Fibroblast of skin of right biceps (primary cell): ENCODE results near the gene TRAF3IP1.
A peak's percentile ranks its signal among the peaks of the same experiment; 100 is the strongest.

ENCODE experiments used
- DNase-seq: peaks from one replicate; pipeline ENCODE4 v3.0.0-alpha.2; 2013

The TRAF3IP1 gene

GRCh38 chr2:238413368-238413767, 93.0 kb downstream of the TRAF3IP1 start:
- DNase-seq = no peak

GRCh38 chr2:238415036-238415764, 94.9 kb downstream of the TRAF3IP1 start:
- DNase-seq = no peak

- no peak for DNase-seq
Observed at GRCh38 chr2:238415893-238416292, 95.6 kb downstream of the TRAF3IP1 start.

GRCh38 chr2:238418196-238418998, 98.1 kb downstream of the TRAF3IP1 start:
- no peak for DNase-seq

GRCh38 chr2:238418999-238419546, 98.8 kb downstream of the TRAF3IP1 start:
- peak; percentile 35 for DNase-seq

GRCh38 chr2:238420442-238420841, 100.1 kb downstream of the TRAF3IP1 start:
- DNase-seq = no peak

- DNase-seq = peak; percentile 36
Observed at GRCh38 chr2:238420878-238421694, 100.8 kb downstream of the TRAF3IP1 start.

- no peak for DNase-seq
Observed at GRCh38 chr2:238421695-238422035, 101.3 kb downstream of the TRAF3IP1 start.

- DNase-seq = no peak
Observed at GRCh38 chr2:238422285-238422684, 102.0 kb downstream of the TRAF3IP1 start.

GRCh38 chr2:238422940-238423339, 102.6 kb downstream of the TRAF3IP1 start:
- DNase-seq = no peak

- peak; percentile 54 for DNase-seq
Observed at GRCh38 chr2:238423561-238424312, 103.4 kb downstream of the TRAF3IP1 start.

- DNase-seq = peak; percentile 85
Observed at GRCh38 chr2:238424313-238424700, 104.0 kb downstream of the TRAF3IP1 start.

- DNase-seq = peak; percentile 17
Observed at GRCh38 chr2:238425505-238425978, 105.2 kb downstream of the TRAF3IP1 start.

- DNase-seq = peak; percentile 90
Observed at GRCh38 chr2:238425979-238426567, 105.8 kb downstream of the TRAF3IP1 start.

GRCh38 chr2:238426568-238427434, 106.5 kb downstream of the TRAF3IP1 start, which contains the start of gene ASB1:
Gene ASB1 (plus strand): TSS chr2:238426927. CDS start chr2:238427071, 144 bp downstream.
- peak; percentile 88 for DNase-seq

- DNase-seq = no peak
Observed at GRCh38 chr2:238427435-238428162, 107.3 kb downstream of the TRAF3IP1 start.

- DNase-seq = no peak
Observed at GRCh38 chr2:238428866-238429265, 108.5 kb downstream of the TRAF3IP1 start.

- DNase-seq = no peak
Observed at GRCh38 chr2:238430781-238431180, 110.5 kb downstream of the TRAF3IP1 start.

GRCh38 chr2:238431456-238431855, 111.1 kb downstream of the TRAF3IP1 start:
- no peak for DNase-seq
